ENCODE data around the gene FPGS.

GRCh38 chr9:127781806-127782205, 20.9 kb upstream of the FPGS start:
- TF ChIP-seq CTCF (IDR thresholded peaks at IDR 0.05) (no peak), POLR2A (IDR thresholded peaks at IDR 0.05) (no peak)
